ENCODE measurements around the gene ARRB1.

- no peak for TF ChIP-seq ZNF232 (CRISPR knock-in tag; IDR thresholded peaks at IDR 0.05)
- TF ChIP-seq MYBL2 (CRISPR knock-in tag; IDR thresholded peaks at IDR 0.05) = no peak
- no peak for TF ChIP-seq CTCF (IDR thresholded peaks at IDR 0.05)
- TF ChIP-seq ZNF138 (CRISPR knock-in tag; conservative IDR thresholded peaks at IDR 0.05) = no peak
- TF ChIP-seq CBFB (CRISPR knock-in tag; IDR thresholded peaks at IDR 0.05; ENCODE audit: low read depth) = no peak
- no peak for TF ChIP-seq FOXP1 (CRISPR knock-in tag; IDR thresholded peaks at IDR 0.05; ENCODE audit: borderline replicate concordance)
- TF ChIP-seq RELA (CRISPR knock-in tag; IDR thresholded peaks at IDR 0.05; ENCODE audit: borderline replicate concordance) = no peak
- TF ChIP-seq JUN (CRISPR knock-in tag; IDR thresholded peaks at IDR 0.05) = no peak
- no peak for TF ChIP-seq SMAD3 (CRISPR knock-in tag; IDR thresholded peaks at IDR 0.05; ENCODE audit: borderline replicate concordance)
- no peak for TF ChIP-seq TCF7 (CRISPR knock-in tag; IDR thresholded peaks at IDR 0.05; ENCODE audit: low read depth)
- no peak for TF ChIP-seq MAX (CRISPR knock-in tag; IDR thresholded peaks at IDR 0.05)
- no peak for TF ChIP-seq ZNF263 (CRISPR knock-in tag; IDR thresholded peaks at IDR 0.05; ENCODE audit: low read depth)
Observed at GRCh38 chr11:75317446-75318122, 33.9 kb downstream of the ARRB1 start.
